Caco-2 (cell line): ENCODE results near the gene MSL1. TPM values are rescaled to one million over a fixed set of nuclear protein-coding genes. Genes with fewer than 3 reads are reported as not detected.
A peak's percentile ranks its signal among the peaks of the same experiment; 100 is the strongest.

ENCODE experiments used
- BruUV-seq: library from RNA; stranded (reverse); fragments of 400-500 nt; replicated peaks from 2 replicates; lab custom pipeline; 2021; lab: Mats Ljungman, UMichigan
- CTCF ChIA-PET: fragments of 300-600 bp; sonication (Branson Sonifier 250); formaldehyde crosslinking; loops from one replicate; lab custom pipeline; 2022; ENCODE audit warnings: antibody characterized with exemption; lab: Charles Lee
- POLR2A ChIA-PET: fragments of 300-600 bp; sonication (Branson Sonifier 250); formaldehyde crosslinking; loops from one replicate; lab custom pipeline; 2022; ENCODE audit warnings: antibody characterized with exemption; lab: Charles Lee
- DNase-seq, 2 experiments: peaks; one replicate each; pipeline versions ENCODE4 v3.0.0 to v3.0.0-alpha.2; 2020 to 2022
- H3K27me3 ChIP-seq: replicated peaks from 2 replicates; pipeline ENCODE4 v1.6.0; 2011; ENCODE audit warnings: low read length; ENCODE audit not compliant: control insufficient read depth, insufficient read depth
- H3K36me3 ChIP-seq: 2 replicates; pipeline ENCODE4 v1.5.1; 2011; ENCODE audit warnings: low read length; ENCODE audit not compliant: control insufficient read depth, insufficient read depth
- H3K4me1 ChIP-seq: fragments of 250-450 bp; sonication (Bioruptor Pico); 2 replicates; pipeline ENCODE4 v1.5.1; 2020; ENCODE audit warnings: mild to moderate bottlenecking
- H3K4me3 ChIP-seq: 2 replicates; pipeline ENCODE4 v1.5.1; 2011; ENCODE audit warnings: low read depth, mild to moderate bottlenecking, control low read depth, low read length
- H3K9me3 ChIP-seq: fragments of 250-450 bp; sonication (Bioruptor Pico); 2 replicates; pipeline ENCODE4 v1.5.1; 2020; ENCODE audit warnings: mild to moderate bottlenecking, moderate library complexity
- H3K27ac Mint-ChIP-seq: one replicate; pipeline ENCODE4 v1.8.0; 2022; ENCODE audit warnings: mixed read lengths; ENCODE audit not compliant: unreplicated experiment
- H3K27me3 Mint-ChIP-seq: one replicate; pipeline ENCODE4 v1.8.0; 2022; ENCODE audit warnings: mixed read lengths; ENCODE audit not compliant: insufficient read depth, unreplicated experiment
- H3K36me3 Mint-ChIP-seq: one replicate; pipeline ENCODE4 v1.8.0; 2022; ENCODE audit warnings: mild to moderate bottlenecking, mixed read lengths; ENCODE audit not compliant: insufficient read depth, unreplicated experiment
- H3K4me1 Mint-ChIP-seq: one replicate; pipeline ENCODE4 v1.8.0; 2022; ENCODE audit warnings: low read depth, mixed read lengths; ENCODE audit not compliant: unreplicated experiment
- H3K4me3 Mint-ChIP-seq: one replicate; pipeline ENCODE4 v1.8.0; 2022; ENCODE audit warnings: mild to moderate bottlenecking, moderate library complexity, mixed read lengths; ENCODE audit not compliant: unreplicated experiment
- H3K9me3 Mint-ChIP-seq: one replicate; pipeline ENCODE4 v1.8.0; 2022; ENCODE audit warnings: mixed read lengths; ENCODE audit not compliant: unreplicated experiment
- CTCF ChIP-seq, 2 experiments: fragments of 200-600 bp in 1 of 2; IDR thresholded peaks; 1 replicate in 1 of 2; 2 replicates in 1 of 2; pipeline versions ENCODE4 v1.5.1 to v1.8.0; 2011 to 2022; ENCODE audit warnings: antibody characterized with exemption in 1 of 2, control low read depth in 1 of 2, inconsistent platforms in 1 of 2, low read depth in 1 of 2, low read length in 1 of 2, mild to moderate bottlenecking in 1 of 2, moderate library complexity in 1 of 2; ENCODE audit not compliant: insufficient read depth in 1 of 2, severe bottlenecking in 1 of 2, unreplicated experiment in 1 of 2
- intact Hi-C: fragments of 100-400 bp; cut with micrococcal nuclease; formaldehyde crosslinking; loops from one replicate; pipeline ENCODE4 v1.10.0; 2022; ENCODE audit not compliant: unreplicated experiment
- total RNA-seq: library from RNA; stranded (reverse); gene quantifications from 2 replicates; pipeline ENCODE4 v1.2.3, GENCODE V29; 2022

The MSL1 gene
- total RNA-seq, 1 experiment from 2014 or later = 82.6 TPM

- CTCF ChIA-PET = interaction anchor here (0.5 to 4.5 kb wide), 9 partner anchors 10 to 110 kb away, joined by 3 to 63 read pairs (median 4); partner anchors contain the start of gene NR1D1
- DNase-seq = peak; percentile 78 to 79
- Mint-ChIP-seq H3K4me1 (peaks cover 23% of the 10 kb centered on the region), H3K9me3 (no peaks in the 10 kb centered on the region), H3K36me3 (peaks cover 55% of the 10 kb centered on the region), H3K4me3 (peak overlapping the region; percentile 97), H3K27me3 (no peaks in the 10 kb centered on the region), H3K27ac (peak overlapping the region; percentile 93)
- intact Hi-C loops = no loop called here
- H3K4me3 ChIP-seq = peak overlapping the region; percentile 78
- POLR2A ChIA-PET = interaction anchor here (0.7 to 3.2 kb wide), 5 partner anchors 9 to 23 kb away, joined by 3 to 56 read pairs (median 8); partner anchors contain the start of genes CASC3 and NR1D1
- BruUV-seq = no TSS peak
- no peaks in the 10 kb centered on the region for H3K27me3 ChIP-seq
- H3K9me3 ChIP-seq = no peaks in the 10 kb centered on the region
- H3K36me3 ChIP-seq = peaks cover 3% of the 10 kb centered on the region
- TF ChIP-seq CTCF (IDR thresholded peaks at IDR 0.05; ENCODE audit: insufficient read depth in 1 of 2, low read depth in 1 of 2, low read length in 1 of 2, severe bottlenecking in 1 of 2, unreplicated experiment in 1 of 2) = no peak
- peaks cover 20% of the 10 kb centered on the region for H3K4me1 ChIP-seq
Measured at GRCh38 chr17:40122999-40123810, 1.4 kb downstream of the MSL1 start.

GRCh38 chr17:40123811-40124114 is 2.0 kb downstream of the MSL1 start:
- Mint-ChIP-seq H3K36me3 (peaks cover 58% of the 10 kb centered on the region), H3K27ac (peak overlapping the region; percentile 93), H3K4me3 (peak overlapping the region; percentile 97), H3K4me1 (peaks cover 20% of the 10 kb centered on the region), H3K27me3 (no peaks in the 10 kb centered on the region), H3K9me3 (no peaks in the 10 kb centered on the region)
- POLR2A ChIA-PET = interaction anchor here (0.5 to 3.2 kb wide), 7 partner anchors 10 to 25 kb away, joined by 3 to 56 read pairs (median 6); partner anchors contain the start of genes CASC3 and NR1D1
- TF ChIP-seq CTCF (IDR thresholded peaks at IDR 0.05; ENCODE audit: insufficient read depth in 1 of 2, low read depth in 1 of 2, low read length in 1 of 2, severe bottlenecking in 1 of 2, unreplicated experiment in 1 of 2) = no peak
- Histone ChIP-seq H3K4me1 (peaks cover 19% of the 10 kb centered on the region), H3K4me3 (peak overlapping the region; percentile 78), H3K9me3 (no peaks in the 10 kb centered on the region), H3K36me3 (peaks cover 3% of the 10 kb centered on the region; the same call in 1 of the 2 replicates), H3K27me3 (no peaks in the 10 kb centered on the region)
- BruUV-seq = TSS peak; percentile 62
- no peak for DNase-seq
- CTCF ChIA-PET = interaction anchor here (0.5 to 4.5 kb wide), 8 partner anchors 10 to 239 kb away, joined by 3 to 63 read pairs (median 4); partner anchors contain the start of gene NR1D1
- intact Hi-C loops = no loop called here

- no peak for DNase-seq
- ChIA-PET CTCF (interaction anchor here (0.6 to 4.5 kb wide), 6 partner anchors 11 to 238 kb away, joined by 3 to 63 read pairs (median 4); no protein-coding TSS in a partner anchor), POLR2A (interaction anchor here (0.5 to 3.2 kb wide), 6 partner anchors 10 to 318 kb away, joined by 3 to 56 read pairs (median 6); partner anchors contain the start of gene CASC3)
- Histone ChIP-seq H3K9me3 (no peaks in the 10 kb centered on the region), H3K4me1 (peaks cover 19% of the 10 kb centered on the region), H3K27me3 (no peaks in the 10 kb centered on the region), H3K4me3 (peak overlapping the region; percentile 78), H3K36me3 (peaks cover 5% of the 10 kb centered on the region)
- no peaks in the 10 kb centered on the region for H3K9me3 Mint-ChIP-seq
- H3K27ac Mint-ChIP-seq = no peak overlapping the region
- intact Hi-C loops = no loop called here
- H3K36me3 Mint-ChIP-seq = peaks cover 65% of the 10 kb centered on the region
- H3K4me3 Mint-ChIP-seq = peak overlapping the region; percentile 97
- no peak for TF ChIP-seq CTCF (IDR thresholded peaks at IDR 0.05; ENCODE audit: insufficient read depth in 1 of 2, low read depth in 1 of 2, low read length in 1 of 2, severe bottlenecking in 1 of 2, unreplicated experiment in 1 of 2)
- H3K4me1 Mint-ChIP-seq = peaks cover 21% of the 10 kb centered on the region
- BruUV-seq = no TSS peak
- no peaks in the 10 kb centered on the region for H3K27me3 Mint-ChIP-seq
Measured at GRCh38 chr17:40124279-40125141, 2.7 kb downstream of the MSL1 start.
